HUES48 (cell line): Measurements from ENCODE around the gene AEBP1.

Source experiments
- H3K27ac ChIP-seq: one replicate; pipeline ENCODE4 v1.7.0; 2013; ENCODE audit warnings: low read depth, low read length, inconsistent platforms
- H3K27me3 ChIP-seq: 2 replicates; pipeline ENCODE4 v1.6.1; 2013; ENCODE audit warnings: mild to moderate bottlenecking, low read length; ENCODE audit not compliant: control insufficient read depth, insufficient read depth
- H3K36me3 ChIP-seq: 2 replicates; pipeline ENCODE4 v1.6.1; 2013; ENCODE audit warnings: low read length; ENCODE audit not compliant: control insufficient read depth, insufficient read depth
- H3K4me1 ChIP-seq: 2 replicates; pipeline ENCODE4 v1.6.1; 2013; ENCODE audit warnings: mild to moderate bottlenecking, low read length; ENCODE audit not compliant: control insufficient read depth, insufficient read depth
- H3K4me3 ChIP-seq: 2 replicates; pipeline ENCODE4 v1.5.1; 2013; ENCODE audit warnings: mild to moderate bottlenecking, low read depth, low read length
- H3K9ac ChIP-seq: 2 replicates; pipeline ENCODE4 v1.6.1; 2013; ENCODE audit warnings: mild to moderate bottlenecking, low read depth, low read length, moderate library complexity
- H3K9me3 ChIP-seq: 2 replicates; pipeline ENCODE4 v1.6.1; 2013; ENCODE audit warnings: low read length; ENCODE audit not compliant: control insufficient read depth, insufficient read depth

The AEBP1 gene

GRCh38 chr7:44103923-44104859 lies at the start of gene AEBP1:
Gene AEBP1, plus strand, starts transcription at chr7:44104345. Its CDS starts 321 bp downstream, at chr7:44104666.
- Histone ChIP-seq H3K4me3 (peak within 1 kb of the TSS; percentile 61), H3K27ac (no peak within 1 kb of the TSS), H3K9me3 (no peaks in the 10 kb centered on the region), H3K36me3 (no peaks in the 10 kb centered on the region), H3K4me1 (peaks cover 8% of the 10 kb centered on the region; the same call in 1 of the 2 replicates), H3K27me3 (peaks cover 13% of the 10 kb centered on the region), H3K9ac (no peak within 1 kb of the TSS)

GRCh38 chr7:44056681-44057080 lies 47.5 kb upstream of the AEBP1 start:
- Histone ChIP-seq H3K27me3 (no peaks in the 10 kb centered on the region), H3K4me1 (no peaks in the 10 kb centered on the region), H3K36me3 (peaks cover 76% of the 10 kb centered on the region), H3K27ac (no peak overlapping the region), H3K4me3 (no peak overlapping the region), H3K9ac (no peak overlapping the region), H3K9me3 (no peaks in the 10 kb centered on the region)

DNA sequence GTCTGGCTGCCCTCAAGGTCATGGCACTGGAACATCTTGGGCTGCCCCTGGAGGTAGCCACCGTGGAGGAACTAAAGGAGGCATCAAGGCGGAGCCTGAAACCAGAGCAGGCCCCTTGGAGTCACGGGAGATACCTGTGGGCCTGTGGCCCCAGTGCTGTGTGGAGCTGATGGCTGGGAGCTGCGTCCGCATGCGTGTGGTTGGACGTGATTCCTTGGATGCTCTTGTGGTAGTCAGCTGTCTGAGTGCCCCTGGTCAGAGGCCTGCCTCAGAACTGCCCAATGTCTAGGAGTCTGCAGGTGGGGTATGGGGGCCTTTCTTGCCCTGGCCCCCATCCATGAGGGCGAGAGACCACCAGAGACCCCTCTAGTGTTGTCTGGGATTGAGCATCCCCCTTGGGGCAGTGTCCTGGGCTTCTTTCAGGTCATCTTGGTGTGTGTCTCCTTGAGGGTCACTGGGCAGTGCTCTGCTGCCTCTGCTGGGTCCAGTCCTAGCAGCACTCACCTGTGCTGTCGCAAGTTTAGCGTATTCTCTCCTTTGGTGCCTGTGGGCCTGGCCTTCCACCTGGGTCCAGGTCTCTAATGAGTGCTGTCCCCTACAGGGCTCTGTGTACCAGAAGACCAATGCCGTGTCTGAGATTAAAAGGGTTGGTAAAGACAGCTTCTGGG lies 46.8 kb upstream of the AEBP1 start:
- Histone ChIP-seq H3K4me1 (no peaks in the 10 kb centered on the region), H3K27me3 (no peaks in the 10 kb centered on the region), H3K36me3 (peaks cover 77% of the 10 kb centered on the region), H3K27ac (no peak overlapping the region), H3K9ac (no peak overlapping the region), H3K4me3 (no peak overlapping the region), H3K9me3 (no peaks in the 10 kb centered on the region)

DNA sequence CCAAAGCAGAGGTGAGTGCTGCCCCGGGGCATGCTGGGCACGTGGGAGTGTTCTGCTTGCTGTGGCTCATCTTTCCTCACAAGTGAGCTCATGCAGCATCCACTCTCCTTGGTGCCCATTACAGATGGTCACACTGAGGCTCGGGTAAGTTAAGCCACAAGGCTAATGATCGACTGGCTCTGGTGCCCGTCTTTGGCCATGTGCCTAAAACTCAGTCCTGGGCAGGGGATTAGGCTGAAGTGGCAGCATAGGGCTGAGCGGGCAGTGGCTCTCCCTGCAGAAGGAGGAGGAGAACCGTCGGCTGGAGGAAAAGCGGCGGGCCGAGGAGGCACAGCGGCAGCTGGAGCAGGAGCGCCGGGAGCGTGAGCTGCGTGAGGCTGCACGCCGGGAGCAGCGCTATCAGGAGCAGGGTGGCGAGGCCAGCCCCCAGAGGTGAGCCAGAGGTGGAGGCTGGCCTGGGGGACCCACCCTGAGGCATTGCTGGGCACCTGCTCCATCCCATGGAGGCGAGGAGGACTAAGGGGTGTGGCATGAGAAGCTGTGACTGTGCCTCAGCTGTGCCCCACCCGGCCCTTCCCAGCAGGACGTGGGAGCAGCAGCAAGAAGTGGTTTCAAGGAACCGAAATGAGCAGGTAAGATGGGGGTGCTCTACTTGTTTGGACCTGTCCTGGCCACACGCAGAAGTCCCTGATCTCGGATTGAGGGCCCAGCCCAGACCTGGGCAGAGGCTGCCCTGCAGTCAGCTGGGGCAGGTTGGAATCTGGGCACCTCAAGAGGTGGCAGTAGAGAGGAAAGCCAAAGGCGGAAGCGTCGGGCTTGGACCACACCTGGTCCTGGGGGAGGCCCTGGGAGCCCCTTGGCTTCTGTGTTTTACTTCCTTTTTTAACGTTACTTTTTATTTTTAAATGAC lies 46.0 kb upstream of the AEBP1 start:
- Histone ChIP-seq H3K27me3 (no peaks in the 10 kb centered on the region), H3K4me1 (no peaks in the 10 kb centered on the region), H3K9ac (no peak overlapping the region), H3K9me3 (no peaks in the 10 kb centered on the region), H3K4me3 (no peak overlapping the region), H3K36me3 (peaks cover 70% of the 10 kb centered on the region), H3K27ac (no peak overlapping the region)

- H3K4me1 ChIP-seq, result peaks cover 3% of the 10 kb centered on the region
- H3K36me3 ChIP-seq, result peaks cover 68% of the 10 kb centered on the region
- H3K9me3 ChIP-seq, result no peaks in the 10 kb centered on the region
- H3K4me3 ChIP-seq, result no peak overlapping the region
- no peak overlapping the region for H3K27ac ChIP-seq
- no peaks in the 10 kb centered on the region for H3K27me3 ChIP-seq
- H3K9ac ChIP-seq, result no peak overlapping the region
Measured at GRCh38 chr7:44058759-44059218, 45.4 kb upstream of the AEBP1 start.

DNA sequence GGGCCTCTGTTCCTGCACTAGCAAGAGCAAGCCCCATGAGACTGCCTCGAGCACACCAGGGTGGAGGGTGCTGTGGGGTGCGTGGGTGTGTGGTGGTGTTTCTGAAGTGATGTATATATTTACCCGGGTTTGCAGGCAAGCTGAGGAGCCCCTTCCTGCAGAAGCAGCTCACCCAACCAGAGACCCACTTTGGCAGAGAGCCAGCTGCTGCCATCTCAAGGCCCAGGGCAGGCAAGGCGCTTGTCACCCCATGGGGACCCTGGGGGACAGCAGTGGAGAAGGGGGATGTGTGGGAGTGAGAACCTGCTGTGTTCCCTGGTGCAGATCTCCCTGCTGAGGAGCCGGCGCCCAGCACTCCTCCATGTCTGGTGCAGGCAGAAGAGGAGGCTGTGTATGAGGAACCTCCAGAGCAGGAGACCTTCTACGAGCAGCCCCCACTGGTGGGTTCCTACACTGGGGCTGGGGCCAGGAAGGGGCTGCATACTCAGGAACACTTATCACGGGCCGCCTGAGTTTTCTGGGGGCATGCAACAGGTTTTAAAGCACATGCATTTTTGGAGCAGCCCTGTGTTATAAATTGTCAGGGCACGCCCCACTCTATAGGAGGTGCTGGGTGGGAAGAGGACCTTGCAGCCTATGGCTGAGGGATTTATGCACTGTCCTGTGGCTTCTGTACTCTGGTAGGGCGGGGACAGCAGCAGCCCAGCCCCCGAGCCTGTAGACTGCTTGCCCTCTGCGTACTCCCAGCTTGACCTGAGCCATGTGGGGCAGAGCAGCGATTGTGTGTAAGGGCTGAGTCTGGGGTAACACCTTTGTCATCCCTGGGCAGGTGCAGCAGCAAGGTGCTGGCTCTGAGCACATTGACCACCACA lies 44.7 kb upstream of the AEBP1 start:
- Histone ChIP-seq H3K9me3 (no peaks in the 10 kb centered on the region), H3K4me3 (no peak overlapping the region), H3K4me1 (peaks cover 9% of the 10 kb centered on the region), H3K27me3 (no peaks in the 10 kb centered on the region), H3K27ac (no peak overlapping the region), H3K9ac (no peak overlapping the region), H3K36me3 (peaks cover 66% of the 10 kb centered on the region)

DNA sequence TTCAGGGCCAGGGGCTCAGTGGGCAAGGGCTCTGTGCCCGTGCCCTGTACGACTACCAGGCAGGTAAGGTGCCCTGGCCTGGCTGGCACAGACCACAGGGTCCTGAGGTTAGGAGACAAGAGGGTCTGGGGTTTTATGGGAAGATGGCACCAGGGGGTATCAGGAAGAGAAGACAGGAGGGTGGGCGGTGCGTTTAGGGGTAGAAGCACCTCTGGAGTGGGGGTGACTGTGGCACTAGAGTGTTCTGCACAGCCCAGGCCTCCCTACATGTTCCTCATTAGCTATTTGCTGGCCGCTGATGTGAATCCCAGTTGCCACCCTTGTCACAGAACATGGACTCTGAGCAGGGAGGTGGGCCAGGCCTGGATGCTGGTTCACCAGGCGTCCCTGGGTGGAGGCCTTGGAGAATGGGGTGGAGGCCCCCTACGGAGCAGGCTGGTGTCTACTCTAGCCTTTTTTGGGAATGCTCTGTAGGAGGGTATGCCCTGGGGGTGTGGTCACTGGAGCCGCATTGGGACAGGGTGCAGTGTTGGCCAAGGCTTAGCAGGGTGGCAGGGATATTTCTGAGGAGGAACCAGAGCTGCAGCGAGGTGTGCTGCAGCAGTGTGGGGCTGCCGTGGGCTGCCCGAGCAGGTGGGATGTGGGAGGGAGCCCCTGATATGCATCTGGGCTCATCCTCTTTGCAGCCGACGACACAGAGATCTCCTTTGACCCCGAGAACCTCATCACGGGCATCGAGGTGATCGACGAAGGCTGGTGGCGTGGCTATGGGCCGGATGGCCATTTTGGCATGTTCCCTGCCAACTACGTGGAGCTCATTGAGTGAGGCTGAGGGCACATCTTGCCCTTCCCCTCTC lies 43.8 kb upstream of the AEBP1 start:
- Histone ChIP-seq H3K9me3 (no peaks in the 10 kb centered on the region), H3K27me3 (no peaks in the 10 kb centered on the region), H3K36me3 (peaks cover 59% of the 10 kb centered on the region), H3K4me1 (peaks cover 16% of the 10 kb centered on the region), H3K4me3 (no peak overlapping the region), H3K27ac (no peak overlapping the region), H3K9ac (no peak overlapping the region)

DNA sequence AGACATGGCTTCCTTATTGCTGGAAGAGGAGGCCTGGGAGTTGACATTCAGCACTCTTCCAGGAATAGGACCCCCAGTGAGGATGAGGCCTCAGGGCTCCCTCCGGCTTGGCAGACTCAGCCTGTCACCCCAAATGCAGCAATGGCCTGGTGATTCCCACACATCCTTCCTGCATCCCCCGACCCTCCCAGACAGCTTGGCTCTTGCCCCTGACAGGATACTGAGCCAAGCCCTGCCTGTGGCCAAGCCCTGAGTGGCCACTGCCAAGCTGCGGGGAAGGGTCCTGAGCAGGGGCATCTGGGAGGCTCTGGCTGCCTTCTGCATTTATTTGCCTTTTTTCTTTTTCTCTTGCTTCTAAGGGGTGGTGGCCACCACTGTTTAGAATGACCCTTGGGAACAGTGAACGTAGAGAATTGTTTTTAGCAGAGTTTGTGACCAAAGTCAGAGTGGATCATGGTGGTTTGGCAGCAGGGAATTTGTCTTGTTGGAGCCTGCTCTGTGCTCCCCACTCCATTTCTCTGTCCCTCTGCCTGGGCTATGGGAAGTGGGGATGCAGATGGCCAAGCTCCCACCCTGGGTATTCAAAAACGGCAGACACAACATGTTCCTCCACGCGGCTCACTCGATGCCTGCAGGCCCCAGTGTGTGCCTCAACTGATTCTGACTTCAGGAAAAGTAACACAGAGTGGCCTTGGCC lies 43.0 kb upstream of the AEBP1 start:
- H3K27ac ChIP-seq, result no peak overlapping the region
- peaks cover 59% of the 10 kb centered on the region for H3K36me3 ChIP-seq
- H3K9me3 ChIP-seq, result no peaks in the 10 kb centered on the region
- H3K27me3 ChIP-seq, result no peaks in the 10 kb centered on the region
- no peak overlapping the region for H3K4me3 ChIP-seq
- H3K4me1 ChIP-seq, result peaks cover 23% of the 10 kb centered on the region
- H3K9ac ChIP-seq, result no peak overlapping the region

- H3K36me3 ChIP-seq, result peaks cover 55% of the 10 kb centered on the region
- H3K4me3 ChIP-seq, result no peak overlapping the region
- H3K27ac ChIP-seq, result no peak overlapping the region
- no peak overlapping the region for H3K9ac ChIP-seq
- no peaks in the 10 kb centered on the region for H3K27me3 ChIP-seq
- H3K9me3 ChIP-seq, result no peaks in the 10 kb centered on the region
- H3K4me1 ChIP-seq, result peaks cover 28% of the 10 kb centered on the region
Measured at GRCh38 chr7:44061645-44062179, 42.4 kb upstream of the AEBP1 start.
